KMS-11 (cell line): Measurements from ENCODE around the gene TASOR.

Source experiments
- H2AFZ ChIP-seq: fragments of 200-600 bp; sonication (generic); 2 replicates; pipeline ENCODE4 v1.6.1; 2016; ENCODE audit warnings: antibody characterized with exemption, mixed run types, low read depth
- H3K27ac ChIP-seq: fragments of 200-600 bp; sonication (generic); 2 replicates; pipeline ENCODE4 v1.6.1; 2016; ENCODE audit warnings: mild to moderate bottlenecking, mixed run types
- H3K27me3 ChIP-seq: fragments of 200-600 bp; sonication (generic); 2 replicates; pipeline ENCODE4 v1.6.1; 2017; ENCODE audit warnings: mild to moderate bottlenecking, low read depth, mixed run types, moderate library complexity; ENCODE audit not compliant: insufficient read depth
- H3K36me3 ChIP-seq: fragments of 200-600 bp; sonication (generic); 2 replicates; pipeline ENCODE4 v1.6.1; 2017; ENCODE audit warnings: mild to moderate bottlenecking, mixed run types; ENCODE audit not compliant: insufficient read depth
- H3K4me1 ChIP-seq: fragments of 200-600 bp; sonication (generic); 2 replicates; pipeline ENCODE4 v1.6.1; 2016; ENCODE audit warnings: mild to moderate bottlenecking, low read depth, mixed run types; ENCODE audit not compliant: poor library complexity, severe bottlenecking
- H3K4me2 ChIP-seq: fragments of 200-600 bp; sonication (generic); 2 replicates; pipeline ENCODE4 v1.7.0; 2016; ENCODE audit warnings: mild to moderate bottlenecking, mixed run types
- H3K4me3 ChIP-seq: fragments of 200-600 bp; sonication (generic); IDR thresholded peaks from 2 replicates; pipeline ENCODE4 v1.6.1; 2017; ENCODE audit warnings: low read depth, low read length, mixed read lengths; ENCODE audit not compliant: insufficient read depth
- H3K79me2 ChIP-seq: fragments of 200-600 bp; sonication (generic); 2 replicates; pipeline ENCODE4 v1.6.1; 2016; ENCODE audit warnings: low read depth, mixed run types; ENCODE audit not compliant: insufficient read depth
- H3K9ac ChIP-seq: fragments of 200-600 bp; sonication (generic); 2 replicates; pipeline ENCODE4 v1.6.1; 2016; ENCODE audit warnings: mild to moderate bottlenecking, mixed run types
- H4K20me1 ChIP-seq: fragments of 200-600 bp; sonication (generic); 2 replicates; pipeline ENCODE4 v1.6.1; 2016; ENCODE audit warnings: mild to moderate bottlenecking, mixed run types; ENCODE audit not compliant: insufficient read depth
- CTCF ChIP-seq: fragments of 200-600 bp; sonication (generic); conservative IDR thresholded peaks from 2 replicates; pipeline ENCODE4 v1.6.1; 2017; ENCODE audit warnings: low read depth, mild to moderate bottlenecking, antibody characterized with exemption, low read length, moderate library complexity, mixed read lengths

The TASOR gene

GRCh38 chr3:56680054-56680580, 2.9 kb downstream of the TASOR start:
- Histone ChIP-seq H3K9ac (no peak overlapping the region), H4K20me1 (no peaks in the 10 kb centered on the region), H3K27ac (no peak overlapping the region), H3K27me3 (no peaks in the 10 kb centered on the region), H3K4me3 (no peak overlapping the region), H3K4me2 (peak overlapping the region; percentile 94), H3K79me2 (peaks cover 54% of the 10 kb centered on the region), H3K36me3 (no peaks in the 10 kb centered on the region), H3K4me1 (peaks cover 22% of the 10 kb centered on the region), H2AFZ (no peak overlapping the region)
- TF ChIP-seq CTCF = no peak

GRCh38 chr3:56677286-56677685, 5.8 kb downstream of the TASOR start:
- Histone ChIP-seq H3K4me2 (no peak overlapping the region), H3K79me2 (peaks cover 54% of the 10 kb centered on the region), H3K27ac (no peak overlapping the region), H4K20me1 (no peaks in the 10 kb centered on the region), H3K4me1 (peaks cover 20% of the 10 kb centered on the region), H3K27me3 (no peaks in the 10 kb centered on the region), H2AFZ (no peak overlapping the region), H3K9ac (no peak overlapping the region), H3K4me3 (no peak overlapping the region), H3K36me3 (no peaks in the 10 kb centered on the region; the same call in 1 of the 2 replicates)
- TF ChIP-seq CTCF = no peak

GRCh38 chr3:56673781-56674457, 9.1 kb downstream of the TASOR start:
- H3K4me1 ChIP-seq = no peaks in the 10 kb centered on the region
- no peak overlapping the region for H3K4me2 ChIP-seq
- H3K27ac ChIP-seq = no peak overlapping the region
- H3K36me3 ChIP-seq = peaks cover 4% of the 10 kb centered on the region; the same call in 1 of the 2 replicates
- H3K9ac ChIP-seq = no peak overlapping the region
- H3K27me3 ChIP-seq = no peaks in the 10 kb centered on the region
- H4K20me1 ChIP-seq = no peaks in the 10 kb centered on the region
- no peak overlapping the region for H2AFZ ChIP-seq
- no peak for TF ChIP-seq CTCF
- no peak overlapping the region for H3K4me3 ChIP-seq
- peaks cover 20% of the 10 kb centered on the region for H3K79me2 ChIP-seq

- Histone ChIP-seq H3K36me3 (peaks cover 5% of the 10 kb centered on the region; the same call in 1 of the 2 replicates), H3K4me1 (no peaks in the 10 kb centered on the region), H3K9ac (no peak overlapping the region), H3K27ac (no peak overlapping the region), H4K20me1 (no peaks in the 10 kb centered on the region), H3K4me3 (no peak overlapping the region), H3K4me2 (no peak overlapping the region), H3K79me2 (no peaks in the 10 kb centered on the region), H2AFZ (no peak overlapping the region), H3K27me3 (no peaks in the 10 kb centered on the region)
- no peak for TF ChIP-seq CTCF
Measured at GRCh38 chr3:56667973-56668579, 15.0 kb downstream of the TASOR start.
